CD4-positive, CD25-positive, alpha-beta regulatory T cell (primary cell): Measurements from ENCODE around the gene ZNF326. TPM values are rescaled to one million over a fixed set of nuclear protein-coding genes. Genes with fewer than 3 reads are reported as not detected.

Experiments used
- ATAC-seq, 2 donors: fragments of 150-1000 bp; cut with Tn5 transposase; one replicate each; pipeline ENCODE4 v1.10.0; 2021; ENCODE audit warnings: low read depth in 2 of 2, moderate number of reproducible peaks in 2 of 2, moderate library complexity in 1 of 2
- DNase-seq, 3 donors: peaks; one replicate each; pipeline versions ENCODE4 v3.0.0 to v3.0.0-alpha.2; 2012 to 2022; ENCODE audit warnings: mixed read lengths in 1 of 3
- H3K27ac ChIP-seq: one replicate; pipeline ENCODE4 v1.7.0; 2013; ENCODE audit warnings: mild to moderate bottlenecking, low read length; ENCODE audit not compliant: insufficient read depth, poor library complexity, severe bottlenecking
- H3K27me3 ChIP-seq: one replicate; pipeline ENCODE4 v1.7.0; 2013; ENCODE audit warnings: low read length; ENCODE audit not compliant: control insufficient read depth, insufficient read depth
- H3K36me3 ChIP-seq: one replicate; pipeline ENCODE4 v1.7.0; 2013; ENCODE audit warnings: mild to moderate bottlenecking, low read length, moderate library complexity; ENCODE audit not compliant: control insufficient read depth, insufficient read depth
- H3K4me1 ChIP-seq: 2 replicates; pipeline ENCODE4 v1.7.0; 2013; ENCODE audit warnings: mild to moderate bottlenecking, low read length; ENCODE audit not compliant: insufficient read depth, control insufficient read depth, poor library complexity, severe bottlenecking
- H3K4me3 ChIP-seq: one replicate; pipeline ENCODE4 v1.7.0; 2013; ENCODE audit warnings: low read depth, mild to moderate bottlenecking, low read length, moderate library complexity
- H3K9me3 ChIP-seq, 2 experiments: 1 replicate in 1 of 2; 2 replicates in 1 of 2; pipeline ENCODE4 v1.7.0; 2013; ENCODE audit warnings: low read length in 2 of 2, mild to moderate bottlenecking in 1 of 2, moderate library complexity in 1 of 2; ENCODE audit not compliant: control insufficient read depth in 2 of 2
- H3K27ac Mint-ChIP-seq, 3 donors: one replicate each; pipeline ENCODE4 v1.8.0; 2020 to 2022; ENCODE audit warnings: mild to moderate bottlenecking in 3 of 3, mixed read lengths in 3 of 3, moderate library complexity in 2 of 3
- H3K27me3 Mint-ChIP-seq: one replicate; pipeline ENCODE4 v1.8.0; 2022; ENCODE audit warnings: mild to moderate bottlenecking, mixed read lengths
- H3K36me3 Mint-ChIP-seq: one replicate; pipeline ENCODE4 v1.8.0; 2020; ENCODE audit warnings: mixed read lengths
- H3K4me1 Mint-ChIP-seq, 4 donors: one replicate each; pipeline ENCODE4 v1.8.0; 2020 to 2022; ENCODE audit warnings: mixed read lengths in 4 of 4, mild to moderate bottlenecking in 1 of 4
- H3K4me3 Mint-ChIP-seq, 4 donors: one replicate each; pipeline ENCODE4 v1.8.0; 2020 to 2022; ENCODE audit warnings: mild to moderate bottlenecking in 4 of 4, mixed read lengths in 4 of 4, moderate library complexity in 3 of 4
- H3K9me3 Mint-ChIP-seq, 7 donors: one replicate each; pipeline ENCODE4 v1.8.0; 2020 to 2022; ENCODE audit warnings: mixed read lengths in 7 of 7, mild to moderate bottlenecking in 3 of 7, moderate library complexity in 2 of 7
- polyA plus RNA-seq, 4 donors: library from polyadenylated mRNA; unstranded; fragments of 300-500 nt; fragmentation: Illumina TruSeq; gene quantifications; one replicate each; pipeline ENCODE4 v1.2.3, GENCODE V29; 2021
- total RNA-seq: library from RNA; stranded (reverse); gene quantifications from one replicate; pipeline ENCODE4 v1.2.3, GENCODE V29; 2022

Gene ZNF326
- total and polyA plus RNA-seq, 5 donors from 2014 or later = 3.8 to 45.7 (median 5.0) TPM

DNA sequence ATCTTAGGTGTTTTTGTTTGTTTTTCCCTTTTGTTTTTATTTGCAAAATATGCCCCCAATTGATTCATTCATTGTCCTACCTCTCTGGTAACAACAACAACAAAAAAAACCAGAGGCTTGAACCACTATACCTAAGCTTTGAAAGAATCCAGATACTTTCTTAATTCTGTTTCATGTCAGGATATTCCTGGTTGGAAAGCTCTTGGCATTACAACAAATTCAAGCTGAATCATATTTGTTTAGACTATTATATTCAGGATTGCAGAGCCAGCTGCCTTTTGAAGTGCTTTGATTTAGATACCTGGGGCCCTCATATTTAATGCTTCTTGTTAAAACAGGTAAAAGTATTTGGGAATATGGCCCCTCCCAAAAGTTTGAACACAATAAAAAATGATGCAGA is 22.9 kb upstream of the ZNF326 start:
- Histone ChIP-seq H3K9me3 (no peaks in the 10 kb centered on the region), H3K27ac (no peak overlapping the region), H3K4me3 (no peak overlapping the region), H3K27me3 (no peaks in the 10 kb centered on the region), H3K36me3 (no peaks in the 10 kb centered on the region), H3K4me1 (no peaks in the 10 kb centered on the region)
- no peak overlapping the region for H3K4me3 Mint-ChIP-seq
- H3K4me1 Mint-ChIP-seq = peaks cover 0 to 1% (median 0%) of the 10 kb centered on the region in 4 donors
- DNase-seq = no peak
- H3K36me3 Mint-ChIP-seq = no peaks in the 10 kb centered on the region
- H3K27ac Mint-ChIP-seq = no peak overlapping the region
- H3K9me3 Mint-ChIP-seq = no peaks in the 10 kb centered on the region
- no peak for ATAC-seq
- H3K27me3 Mint-ChIP-seq = peaks cover 39% of the 10 kb centered on the region

DNA sequence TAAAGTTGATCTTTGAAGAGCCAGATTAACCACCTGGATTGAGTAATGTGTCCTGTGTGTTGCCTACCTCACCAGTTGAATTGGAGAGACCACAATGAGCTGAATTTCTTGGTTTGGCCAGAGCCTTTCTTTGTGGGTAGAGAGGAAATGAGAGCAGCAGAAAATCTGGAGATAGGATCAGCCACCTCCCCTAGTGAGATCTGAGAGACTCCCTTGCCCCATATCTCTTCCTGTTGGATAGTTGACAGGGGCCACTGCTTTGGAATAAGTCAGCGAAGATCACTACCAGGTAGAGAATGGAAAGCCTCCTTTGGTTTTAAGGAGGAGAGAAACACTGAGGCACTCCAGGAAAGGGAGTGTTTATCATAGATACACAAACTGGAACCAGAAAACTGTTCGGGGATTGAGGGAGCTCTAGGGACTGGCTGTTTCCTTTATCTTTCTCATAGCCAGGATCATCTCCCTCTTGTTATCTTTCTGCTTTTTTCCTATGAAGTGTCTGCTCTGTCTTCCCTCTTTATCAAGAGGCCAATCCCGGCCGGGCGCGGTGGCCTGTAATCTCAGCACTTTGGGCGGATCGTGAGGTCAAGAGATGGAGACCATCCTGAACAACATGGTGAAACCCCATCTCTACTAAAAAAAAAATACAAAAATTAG is 21.3 kb upstream of the ZNF326 start:
- H3K27me3 Mint-ChIP-seq = peaks cover 34% of the 10 kb centered on the region
- ATAC-seq = no peak
- H3K4me3 Mint-ChIP-seq = no peak overlapping the region
- H3K27me3 ChIP-seq = no peaks in the 10 kb centered on the region
- H3K9me3 Mint-ChIP-seq = no peaks in the 10 kb centered on the region
- no peaks in the 10 kb centered on the region for H3K4me1 Mint-ChIP-seq
- H3K36me3 ChIP-seq = no peaks in the 10 kb centered on the region
- no peaks in the 10 kb centered on the region for H3K4me1 ChIP-seq
- H3K9me3 ChIP-seq = no peaks in the 10 kb centered on the region
- H3K27ac Mint-ChIP-seq = no peak overlapping the region
- DNase-seq = no peak
- no peak overlapping the region for H3K4me3 ChIP-seq
- no peak overlapping the region for H3K27ac ChIP-seq
- H3K36me3 Mint-ChIP-seq = no peaks in the 10 kb centered on the region

- ATAC-seq = no peak
- DNase-seq = no peak
- no peaks in the 10 kb centered on the region for H3K4me1 Mint-ChIP-seq
- no peaks in the 10 kb centered on the region for H3K4me1 ChIP-seq
- H3K27me3 Mint-ChIP-seq = peaks cover 30% of the 10 kb centered on the region
- no peaks in the 10 kb centered on the region for H3K9me3 ChIP-seq
- no peaks in the 10 kb centered on the region for H3K36me3 ChIP-seq
- H3K27ac Mint-ChIP-seq = no peak overlapping the region
- no peak overlapping the region for H3K27ac ChIP-seq
- no peaks in the 10 kb centered on the region for H3K36me3 Mint-ChIP-seq
- H3K9me3 Mint-ChIP-seq = no peaks in the 10 kb centered on the region
- H3K27me3 ChIP-seq = no peaks in the 10 kb centered on the region
- H3K4me3 Mint-ChIP-seq = no peak overlapping the region
- H3K4me3 ChIP-seq = no peak overlapping the region
Observed at GRCh38 chr1:89974256-89974655, 20.7 kb upstream of the ZNF326 start.

- Histone ChIP-seq H3K4me1 (no peaks in the 10 kb centered on the region), H3K27me3 (no peaks in the 10 kb centered on the region), H3K27ac (no peak overlapping the region), H3K4me3 (no peak overlapping the region), H3K36me3 (no peaks in the 10 kb centered on the region), H3K9me3 (no peaks in the 10 kb centered on the region)
- Mint-ChIP-seq H3K4me3 (no peak overlapping the region), H3K9me3 (no peaks in the 10 kb centered on the region), H3K36me3 (no peaks in the 10 kb centered on the region), H3K27ac (no peak overlapping the region), H3K27me3 (peaks cover 33% of the 10 kb centered on the region), H3K4me1 (no peaks in the 10 kb centered on the region)
- DNase-seq (no peak), ATAC-seq (no peak)
Observed at GRCh38 chr1:89974696-89975470, 20.0 kb upstream of the ZNF326 start.

DNA sequence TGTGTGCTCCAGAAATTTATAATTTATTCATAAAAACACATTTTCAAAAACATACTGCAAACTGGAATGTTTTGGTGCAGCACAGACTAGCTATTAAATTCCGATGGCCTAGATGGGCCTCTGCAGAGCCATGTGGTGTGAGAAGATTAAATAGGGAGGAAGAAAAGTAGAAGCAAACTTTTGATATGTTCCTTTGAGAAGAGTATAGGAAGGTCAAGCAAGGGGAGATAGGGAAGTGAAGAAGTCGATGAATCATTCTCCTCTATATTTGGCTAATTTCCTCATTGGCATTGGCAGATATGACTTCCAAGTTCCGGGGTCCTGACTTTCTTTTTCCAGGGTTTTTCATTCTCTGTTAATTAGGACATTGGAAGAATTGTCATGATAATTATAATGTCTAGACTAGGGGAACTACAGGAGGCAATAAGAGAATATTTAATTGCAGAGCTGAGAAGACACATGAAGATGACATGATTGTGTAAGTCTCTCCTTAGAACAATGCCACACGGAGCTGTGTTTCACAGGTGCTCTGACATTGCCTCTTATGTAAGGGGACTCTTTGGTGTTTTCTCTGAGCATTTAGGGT is 19.3 kb upstream of the ZNF326 start:
- H3K27me3 ChIP-seq = no peaks in the 10 kb centered on the region
- ATAC-seq = no peak

DNA sequence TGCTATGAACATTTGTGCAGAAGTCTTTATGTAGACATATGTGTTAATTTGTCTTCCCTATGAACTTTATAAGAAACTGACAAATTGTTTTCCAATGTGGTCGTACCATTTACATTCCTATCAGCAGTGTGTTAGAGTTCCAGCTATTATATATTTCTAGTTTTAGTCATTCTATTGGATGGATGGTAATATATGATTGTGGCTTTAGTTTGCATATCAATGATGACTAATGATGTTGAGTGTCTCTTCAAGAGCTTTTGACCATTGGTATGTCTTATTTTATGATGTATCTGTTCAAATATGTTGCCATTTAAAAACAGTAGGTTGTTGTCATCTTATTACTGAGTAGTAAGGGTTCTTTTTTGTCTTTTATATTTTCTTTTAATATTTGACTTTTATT is 16.2 kb upstream of the ZNF326 start:
- H3K27me3 Mint-ChIP-seq = peaks cover 33% of the 10 kb centered on the region
- H3K4me1 ChIP-seq = no peaks in the 10 kb centered on the region
- no peaks in the 10 kb centered on the region for H3K36me3 ChIP-seq
- no peak overlapping the region for H3K4me3 Mint-ChIP-seq
- ATAC-seq (no peak), DNase-seq (no peak)
- no peaks in the 10 kb centered on the region for H3K4me1 Mint-ChIP-seq
- H3K27me3 ChIP-seq = no peaks in the 10 kb centered on the region
- H3K9me3 ChIP-seq = no peaks in the 10 kb centered on the region
- H3K4me3 ChIP-seq = no peak overlapping the region
- no peak overlapping the region for H3K27ac ChIP-seq
- H3K36me3 Mint-ChIP-seq = no peaks in the 10 kb centered on the region
- no peak overlapping the region for H3K27ac Mint-ChIP-seq
- H3K9me3 Mint-ChIP-seq = no peaks in the 10 kb centered on the region

More for the DNA sequence above, 19.3 kb upstream of the ZNF326 start:
- H3K4me3 ChIP-seq = no peak overlapping the region
- no peaks in the 10 kb centered on the region for H3K4me1 Mint-ChIP-seq
- no peaks in the 10 kb centered on the region for H3K4me1 ChIP-seq
- H3K27me3 Mint-ChIP-seq = peaks cover 41% of the 10 kb centered on the region
- no peaks in the 10 kb centered on the region for H3K9me3 ChIP-seq
- H3K36me3 Mint-ChIP-seq = no peaks in the 10 kb centered on the region
- no peak for DNase-seq
- H3K9me3 Mint-ChIP-seq = no peaks in the 10 kb centered on the region
- H3K4me3 Mint-ChIP-seq = no peak overlapping the region
- H3K27ac Mint-ChIP-seq = no peak overlapping the region
- no peaks in the 10 kb centered on the region for H3K36me3 ChIP-seq
- H3K27ac ChIP-seq = no peak overlapping the region

DNA sequence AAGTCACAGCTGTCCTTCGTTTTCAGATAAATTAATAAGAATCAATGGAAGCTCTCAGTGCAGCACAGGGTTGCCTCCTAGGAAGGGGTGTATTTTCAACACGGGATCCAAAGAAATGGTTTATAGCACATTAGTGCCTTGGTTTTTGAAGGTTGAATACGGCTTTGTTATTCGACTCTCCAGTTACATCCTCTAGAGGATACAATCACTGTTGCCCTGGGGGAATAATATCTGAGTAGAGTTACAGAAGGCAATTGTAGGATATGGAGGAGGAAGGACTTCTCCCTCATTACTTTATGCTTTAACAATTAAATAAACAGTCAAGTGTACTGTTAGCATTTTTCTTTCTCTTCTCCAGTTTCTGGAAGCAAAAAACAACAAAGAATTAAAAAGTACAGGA is 14.3 kb upstream of the ZNF326 start:
- H3K9me3 ChIP-seq = no peaks in the 10 kb centered on the region
- Mint-ChIP-seq H3K4me1 (no peaks in the 10 kb centered on the region), H3K36me3 (no peaks in the 10 kb centered on the region), H3K4me3 (no peak overlapping the region), H3K27ac (no peak overlapping the region), H3K27me3 (peaks cover 22% of the 10 kb centered on the region), H3K9me3 (no peaks in the 10 kb centered on the region)
- no peak for ATAC-seq
- no peak overlapping the region for H3K4me3 ChIP-seq
- no peaks in the 10 kb centered on the region for H3K4me1 ChIP-seq
- DNase-seq = no peak
- no peaks in the 10 kb centered on the region for H3K27me3 ChIP-seq
- H3K27ac ChIP-seq = no peak overlapping the region
- no peaks in the 10 kb centered on the region for H3K36me3 ChIP-seq
